ENCODE measurements around the gene MYO15B.

MYO15B gene

GRCh38 chr17:75646638-75646992, 59.0 kb downstream of the MYO15B start:
- TF ChIP-seq EZH2phosphoT487 (IDR thresholded peaks at IDR 0.05; ENCODE audit: borderline replicate concordance, low read length) = no peak
- no peak for TF ChIP-seq CTCF (IDR thresholded peaks at IDR 0.05; ENCODE audit: low read depth, low read length, poor library complexity, severe bottlenecking)
- Histone ChIP-seq H3K27ac (ENCODE audit: low read depth, low read length) (no peak overlapping the region), H3K36me3 (ENCODE audit: control insufficient read depth, low read length) (peaks cover 80% of the 10 kb centered on the region), H3F3A (ENCODE audit: control insufficient read depth, insufficient read depth) (no peaks in the 10 kb centered on the region), H3K27me3 (ENCODE audit: control insufficient read depth, low read length) (no peaks in the 10 kb centered on the region), H4K20me1 (ENCODE audit: control insufficient read depth, insufficient read depth, low read depth, low read length) (0 out of 2 replicates have a peak, but pooled peaks cover under 1% of the 10 kb centered on the region), H3K4me2 (ENCODE audit: low read length) (no peak overlapping the region), H3K4me1 (ENCODE audit: control insufficient read depth, low read length) (no peaks in the 10 kb centered on the region), H3K79me2 (ENCODE audit: control insufficient read depth, low read length) (peaks cover 19% of the 10 kb centered on the region), H3K4me3 (ENCODE audit: low read length) (no peak overlapping the region), H3K9me3 (ENCODE audit: control insufficient read depth, insufficient read depth, low read length) (no peaks in the 10 kb centered on the region), H3K9me2 (replicated peaks; ENCODE audit: control insufficient read depth, low read length) (no peaks in the 10 kb centered on the region)

GRCh38 chr17:75647061-75647460, 59.5 kb downstream of the MYO15B start:
- H3K79me2 ChIP-seq (ENCODE audit: control insufficient read depth, low read length) = peaks cover 19% of the 10 kb centered on the region
- no peaks in the 10 kb centered on the region for H3K9me3 ChIP-seq (ENCODE audit: control insufficient read depth, insufficient read depth, low read length)
- H3K4me1 ChIP-seq (ENCODE audit: control insufficient read depth, low read length) = no peaks in the 10 kb centered on the region
- H3K27ac ChIP-seq (ENCODE audit: low read depth, low read length) = no peak overlapping the region
- H4K20me1 ChIP-seq (ENCODE audit: control insufficient read depth, insufficient read depth, low read depth, low read length) = no peaks in the 10 kb centered on the region
- H3F3A ChIP-seq (ENCODE audit: control insufficient read depth, insufficient read depth) = no peaks in the 10 kb centered on the region
- H3K9me2 ChIP-seq (replicated peaks; ENCODE audit: control insufficient read depth, low read length) = no peaks in the 10 kb centered on the region
- TF ChIP-seq CTCF (IDR thresholded peaks at IDR 0.05; ENCODE audit: low read depth, low read length, poor library complexity, severe bottlenecking) (no peak), EZH2phosphoT487 (IDR thresholded peaks at IDR 0.05; ENCODE audit: borderline replicate concordance, low read length) (no peak)
- no peaks in the 10 kb centered on the region for H3K27me3 ChIP-seq (ENCODE audit: control insufficient read depth, low read length)
- no peak overlapping the region for H3K4me3 ChIP-seq (ENCODE audit: low read length)
- no peak overlapping the region for H3K4me2 ChIP-seq (ENCODE audit: low read length)
- peaks cover 79% of the 10 kb centered on the region for H3K36me3 ChIP-seq (ENCODE audit: control insufficient read depth, low read length)

GRCh38 chr17:75647921-75648320, 60.3 kb downstream of the MYO15B start:
- peaks cover 4% of the 10 kb centered on the region for H3K4me1 ChIP-seq (ENCODE audit: control insufficient read depth, low read length)
- no peak overlapping the region for H3K4me2 ChIP-seq (ENCODE audit: low read length)
- peaks cover 84% of the 10 kb centered on the region for H3K36me3 ChIP-seq (ENCODE audit: control insufficient read depth, low read length)
- H3K27ac ChIP-seq (ENCODE audit: low read depth, low read length) = no peak overlapping the region
- H3K4me3 ChIP-seq (ENCODE audit: low read length) = no peak overlapping the region
- no peaks in the 10 kb centered on the region for H3F3A ChIP-seq (ENCODE audit: control insufficient read depth, insufficient read depth)
- TF ChIP-seq EZH2phosphoT487 (IDR thresholded peaks at IDR 0.05; ENCODE audit: borderline replicate concordance, low read length) (no peak), CTCF (IDR thresholded peaks at IDR 0.05; ENCODE audit: low read depth, low read length, poor library complexity, severe bottlenecking) (no peak)
- no peaks in the 10 kb centered on the region for H3K9me2 ChIP-seq (replicated peaks; ENCODE audit: control insufficient read depth, low read length)
- no peaks in the 10 kb centered on the region for H4K20me1 ChIP-seq (ENCODE audit: control insufficient read depth, insufficient read depth, low read depth, low read length)
- no peaks in the 10 kb centered on the region for H3K9me3 ChIP-seq (ENCODE audit: control insufficient read depth, insufficient read depth, low read length)
- H3K79me2 ChIP-seq (ENCODE audit: control insufficient read depth, low read length) = peaks cover 26% of the 10 kb centered on the region
- H3K27me3 ChIP-seq (ENCODE audit: control insufficient read depth, low read length) = no peaks in the 10 kb centered on the region

GRCh38 chr17:75649687-75650086, 62.1 kb downstream of the MYO15B start:
- TF ChIP-seq EZH2phosphoT487 (IDR thresholded peaks at IDR 0.05; ENCODE audit: borderline replicate concordance, low read length) (no peak), CTCF (IDR thresholded peaks at IDR 0.05; ENCODE audit: low read depth, low read length, poor library complexity, severe bottlenecking) (no peak)
- Histone ChIP-seq H3K4me1 (ENCODE audit: control insufficient read depth, low read length) (peaks cover 19% of the 10 kb centered on the region), H3K9me3 (ENCODE audit: control insufficient read depth, insufficient read depth, low read length) (no peaks in the 10 kb centered on the region), H3K36me3 (ENCODE audit: control insufficient read depth, low read length) (peaks cover 89% of the 10 kb centered on the region), H3K9me2 (replicated peaks; ENCODE audit: control insufficient read depth, low read length) (no peaks in the 10 kb centered on the region), H3K79me2 (ENCODE audit: control insufficient read depth, low read length) (peaks cover 29% of the 10 kb centered on the region), H3K4me3 (ENCODE audit: low read length) (no peak overlapping the region), H4K20me1 (ENCODE audit: control insufficient read depth, insufficient read depth, low read depth, low read length) (no peaks in the 10 kb centered on the region), H3K4me2 (ENCODE audit: low read length) (no peak overlapping the region), H3F3A (ENCODE audit: control insufficient read depth, insufficient read depth) (peaks cover 5% of the 10 kb centered on the region), H3K27ac (ENCODE audit: low read depth, low read length) (no peak overlapping the region), H3K27me3 (ENCODE audit: control insufficient read depth, low read length) (no peaks in the 10 kb centered on the region)

Data from DOHH2 (cell line).